CD4-positive, alpha-beta T cell treated with Interferon gamma for 1 hour (primary cell): ENCODE data around the gene GIMAP6.
A peak's percentile ranks its signal among the peaks of the same experiment; 100 is the strongest.
"Not testable (repeated sequence)": the region's sequence is repeated elsewhere in the genome, so short reads cannot be mapped to it uniquely, and the experiment has no call there.

Experiments
- DNase-seq: peaks from one replicate; pipeline ENCODE4 v3.0.0-alpha.2; 2020

The GIMAP6 gene

GRCh38 chr7:150645259-150646020, 13.3 kb upstream of the GIMAP6 start:
- no peak for DNase-seq

GRCh38 chr7:150642926-150643325, 10.7 kb upstream of the GIMAP6 start:
- no peak for DNase-seq

- DNase-seq = no peak
These were observed 9.7 kb upstream of the GIMAP6 start for GRCh38 chr7:150641854-150642253.

GRCh38 chr7:150633926-150634325, 1.7 kb upstream of the GIMAP6 start:
- no peak for DNase-seq

- DNase-seq = peak; percentile 18
These were observed 930 bp downstream of the GIMAP6 start for GRCh38 chr7:150631084-150631826.

GRCh38 chr7:150629347-150629746, 2.8 kb downstream of the GIMAP6 start:
- no peak for DNase-seq

GRCh38 chr7:150627959-150628358, 4.2 kb downstream of the GIMAP6 start:
- DNase-seq = no peak

- DNase-seq = no peak
These were observed 5.5 kb downstream of the GIMAP6 start for GRCh38 chr7:150626696-150627095.

GRCh38 chr7:150621376-150621775, 10.8 kb downstream of the GIMAP6 start:
- DNase-seq = no peak

- DNase-seq = no peak
These were observed 11.4 kb downstream of the GIMAP6 start for GRCh38 chr7:150620617-150621371.

GRCh38 chr7:150620061-150620460, 12.1 kb downstream of the GIMAP6 start:
- DNase-seq = no peak

- not testable (repeated sequence) for DNase-seq
These were observed 16.9 kb downstream of the GIMAP6 start for GRCh38 chr7:150615221-150615755.

GRCh38 chr7:150614426-150614825, 17.8 kb downstream of the GIMAP6 start:
- DNase-seq = not testable (repeated sequence)

GRCh38 chr7:150613880-150614279, 18.3 kb downstream of the GIMAP6 start:
- no peak for DNase-seq

- no peak for DNase-seq
These were observed 19.3 kb downstream of the GIMAP6 start for GRCh38 chr7:150612925-150613324.

- no peak for DNase-seq
These were observed 22.0 kb downstream of the GIMAP6 start for GRCh38 chr7:150610233-150610632.

GRCh38 chr7:150603600-150603999, 28.6 kb downstream of the GIMAP6 start:
- not testable (repeated sequence) for DNase-seq

GRCh38 chr7:150595361-150595760, 36.8 kb downstream of the GIMAP6 start:
- no peak for DNase-seq

- DNase-seq = no peak
These were observed 37.4 kb downstream of the GIMAP6 start for GRCh38 chr7:150594805-150595204.

- DNase-seq = no peak
These were observed 44.6 kb downstream of the GIMAP6 start for GRCh38 chr7:150587551-150587950.

- DNase-seq = no peak
These were observed 45.4 kb downstream of the GIMAP6 start for GRCh38 chr7:150586785-150587152.

GRCh38 chr7:150586068-150586784, 46.0 kb downstream of the GIMAP6 start:
- DNase-seq = peak; percentile 25

- no peak for DNase-seq
These were observed 47.0 kb downstream of the GIMAP6 start for GRCh38 chr7:150585199-150585598.
